BJ (cell line): ENCODE measurements around the gene PHF3. TPM values are rescaled to one million over a fixed set of nuclear protein-coding genes. Genes with fewer than 3 reads are reported as not detected.

Experiments used
- CTCF ChIA-PET: fragments of 350-600 bp; formaldehyde crosslinking; extraction: SDS; loops from one replicate; lab custom pipeline; 2021; ENCODE audit warnings: antibody characterized with exemption, inconsistent platforms; lab: Yijun Ruan, JAX
- POLR2A ChIA-PET: fragments of 300-600 bp; sonication (Branson Sonifier 250); formaldehyde crosslinking; extraction: SDS; loops from one replicate; lab custom pipeline; 2021; ENCODE audit warnings: antibody characterized with exemption; lab: Charles Lee
- DNase-seq: peaks from one replicate; pipeline ENCODE4 v3.0.0-alpha.2; 2011; ENCODE audit warnings: low read depth
- H3K27me3 ChIP-seq: 2 replicates; pipeline ENCODE4 v1.6.0; 2011; ENCODE audit warnings: low read length; ENCODE audit not compliant: control insufficient read depth, insufficient read depth
- H3K36me3 ChIP-seq: 2 replicates; pipeline ENCODE4 v1.5.1; 2011; ENCODE audit warnings: low read length; ENCODE audit not compliant: control insufficient read depth, insufficient read depth
- H3K4me3 ChIP-seq: 2 replicates; pipeline ENCODE4 v1.5.1; 2011; ENCODE audit warnings: low read depth, mild to moderate bottlenecking, control low read depth, low read length
- polyA plus RNA-seq: library from polyadenylated mRNA; depleted of rRNA; stranded (reverse); fragments of >200 nt; gene quantifications from 2 replicates; pipeline ENCODE4 v1.2.3, GENCODE V29; 2011
- TF ChIP-seq, protein P1 (sequence below): IDR thresholded peaks from 2 replicates; pipeline ENCODE4 v1.5.1; 2011; ENCODE audit warnings: low read depth, mild to moderate bottlenecking, control low read depth, inconsistent platforms, low read length, moderate library complexity; ENCODE audit not compliant: insufficient read depth

The PHF3 gene
- polyA plus RNA-seq, 1 experiment: 7.4 TPM

DNA sequence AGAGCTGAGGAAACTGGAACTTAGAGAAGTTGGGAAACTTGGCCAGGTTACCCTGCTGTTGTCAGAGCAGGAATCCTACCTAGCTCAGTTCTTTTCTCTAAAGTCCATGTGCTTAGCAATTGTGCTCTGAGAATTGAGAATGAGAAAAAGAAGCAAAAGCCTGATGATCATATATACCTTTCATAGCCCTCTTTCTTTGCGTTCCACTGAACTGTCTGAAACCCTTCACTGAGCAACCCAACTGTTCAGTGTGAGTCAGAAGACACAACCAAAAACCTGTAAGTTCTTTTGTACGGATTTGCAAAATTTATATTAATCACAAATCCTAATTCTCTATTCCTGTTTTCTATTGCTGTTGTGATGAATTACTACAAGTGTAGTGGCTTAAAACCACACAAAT, 80.6 kb downstream of the PHF3 start:
- TF ChIP-seq, protein P1, sequence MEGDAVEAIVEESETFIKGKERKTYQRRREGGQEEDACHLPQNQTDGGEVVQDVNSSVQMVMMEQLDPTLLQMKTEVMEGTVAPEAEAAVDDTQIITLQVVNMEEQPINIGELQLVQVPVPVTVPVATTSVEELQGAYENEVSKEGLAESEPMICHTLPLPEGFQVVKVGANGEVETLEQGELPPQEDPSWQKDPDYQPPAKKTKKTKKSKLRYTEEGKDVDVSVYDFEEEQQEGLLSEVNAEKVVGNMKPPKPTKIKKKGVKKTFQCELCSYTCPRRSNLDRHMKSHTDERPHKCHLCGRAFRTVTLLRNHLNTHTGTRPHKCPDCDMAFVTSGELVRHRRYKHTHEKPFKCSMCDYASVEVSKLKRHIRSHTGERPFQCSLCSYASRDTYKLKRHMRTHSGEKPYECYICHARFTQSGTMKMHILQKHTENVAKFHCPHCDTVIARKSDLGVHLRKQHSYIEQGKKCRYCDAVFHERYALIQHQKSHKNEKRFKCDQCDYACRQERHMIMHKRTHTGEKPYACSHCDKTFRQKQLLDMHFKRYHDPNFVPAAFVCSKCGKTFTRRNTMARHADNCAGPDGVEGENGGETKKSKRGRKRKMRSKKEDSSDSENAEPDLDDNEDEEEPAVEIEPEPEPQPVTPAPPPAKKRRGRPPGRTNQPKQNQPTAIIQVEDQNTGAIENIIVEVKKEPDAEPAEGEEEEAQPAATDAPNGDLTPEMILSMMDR: no peak

DNA sequence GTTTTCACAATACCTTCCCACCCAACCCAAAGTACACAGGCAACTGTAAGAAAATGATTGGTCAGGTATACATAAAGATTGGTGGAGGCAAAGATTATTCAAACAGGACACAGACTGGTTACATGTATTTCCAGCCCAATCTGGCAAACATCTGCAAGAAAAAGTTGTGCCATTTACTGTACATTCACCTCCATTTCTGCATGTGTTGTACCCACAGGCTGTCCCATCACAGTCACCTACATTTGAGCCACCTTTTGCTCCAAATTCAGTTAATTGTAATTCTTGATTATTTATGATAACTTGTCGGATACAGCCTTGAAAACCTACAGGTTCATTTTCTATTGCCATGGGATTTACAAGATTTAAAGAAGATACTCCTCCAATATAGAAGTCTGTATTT, 85.6 kb downstream of the PHF3 start:
- H3K36me3 ChIP-seq: no peaks in the 10 kb centered on the region
- ChIA-PET CTCF (no interaction called here), POLR2A (no interaction called here)
- TF ChIP-seq, protein P1: no peak
- no peak overlapping the region for H3K4me3 ChIP-seq
- DNase-seq: no peak
- H3K27me3 ChIP-seq: no peaks in the 10 kb centered on the region

More for the DNA sequence above, 80.6 kb downstream of the PHF3 start:
- DNase-seq: no peak
- POLR2A ChIA-PET: no interaction called here
- CTCF ChIA-PET: interaction anchor here (0.9 kb wide), 1 partner anchor 19 kb away, joined by 3 read pairs; no protein-coding TSS in a partner anchor
- Histone ChIP-seq H3K4me3 (no peak overlapping the region), H3K36me3 (peaks cover 9% of the 10 kb centered on the region), H3K27me3 (no peaks in the 10 kb centered on the region)

DNA sequence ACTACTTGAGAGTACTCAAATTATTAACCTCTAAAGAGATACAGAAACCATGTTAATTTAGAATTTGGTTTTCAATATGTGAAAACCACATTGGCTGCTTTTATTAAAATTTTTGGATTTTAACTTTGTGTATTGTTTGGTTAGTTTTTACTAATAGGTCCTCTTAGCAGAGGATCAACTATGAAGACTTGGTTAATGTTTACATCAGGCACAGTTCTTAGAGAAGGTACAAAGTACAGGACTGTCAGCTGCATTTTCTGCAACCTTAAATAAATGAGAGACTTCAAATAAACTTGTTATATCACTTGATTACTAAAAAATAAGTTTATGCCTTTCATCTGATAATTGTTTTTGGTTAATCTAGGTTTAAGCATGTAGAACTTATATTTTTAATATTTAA, 89.1 kb downstream of the PHF3 start:
- no peak for DNase-seq
- CTCF ChIA-PET: no interaction called here
- TF ChIP-seq, protein P1: no peak

DNA sequence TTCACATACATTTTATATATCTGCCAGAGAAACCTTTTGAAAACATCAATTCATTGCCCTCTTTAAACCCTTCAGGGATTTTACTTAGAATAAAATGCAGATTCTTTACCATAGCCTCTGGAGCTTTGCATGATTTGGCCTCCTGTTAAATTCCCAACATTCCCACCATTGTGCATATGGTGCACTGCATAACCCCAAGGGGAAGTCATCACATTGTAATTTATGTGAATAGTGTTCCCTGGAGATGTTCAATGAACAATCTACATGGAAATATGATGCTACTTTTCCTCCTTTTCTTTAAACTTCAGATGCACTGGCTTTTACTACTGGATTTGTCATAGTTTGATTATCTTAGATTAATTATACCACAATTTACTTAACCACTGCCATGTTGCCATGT, 94.7 kb downstream of the PHF3 start:
- Histone ChIP-seq H3K4me3 (no peak overlapping the region), H3K27me3 (no peaks in the 10 kb centered on the region), H3K36me3 (no peaks in the 10 kb centered on the region)
- no peak for DNase-seq
- TF ChIP-seq, protein P1: no peak
- CTCF ChIA-PET: interaction anchor here (0.6 kb wide), 1 partner anchor 130 kb away, joined by 3 read pairs; no protein-coding TSS in a partner anchor
- POLR2A ChIA-PET: no interaction called here

More for the DNA sequence above, 89.1 kb downstream of the PHF3 start:
- no peaks in the 10 kb centered on the region for H3K27me3 ChIP-seq
- no peaks in the 10 kb centered on the region for H3K36me3 ChIP-seq
- H3K4me3 ChIP-seq: no peak overlapping the region
- POLR2A ChIA-PET: no interaction called here

DNA sequence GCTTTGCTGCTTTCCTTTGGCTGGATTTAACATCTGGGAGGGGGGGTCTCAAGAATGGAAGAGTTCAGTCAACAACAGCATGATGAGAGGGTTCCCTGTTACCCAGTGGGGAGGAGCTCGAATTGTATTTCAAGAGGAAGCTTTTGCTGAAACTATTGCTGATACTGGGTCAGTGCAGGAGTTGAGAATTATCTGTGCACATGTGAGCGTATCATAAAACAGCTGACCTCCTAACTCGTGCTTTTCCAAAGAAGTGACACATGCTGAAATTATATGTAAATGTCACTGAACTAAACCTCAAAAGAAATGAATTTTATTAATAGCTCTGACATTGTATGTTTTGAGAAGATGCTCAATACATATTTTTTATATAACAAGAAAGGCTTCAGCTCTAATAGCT, 96.3 kb downstream of the PHF3 start:
- Histone ChIP-seq H3K4me3 (no peak overlapping the region), H3K36me3 (no peaks in the 10 kb centered on the region), H3K27me3 (no peaks in the 10 kb centered on the region)
- POLR2A ChIA-PET: no interaction called here
- CTCF ChIA-PET: no interaction called here
- TF ChIP-seq, protein P1: no peak
- no peak for DNase-seq
